NCI-H2196 treated with DMSO at 0.1 percent for 48 hours (cell line): ENCODE results near the gene CHST2.
"Not testable (repeated sequence)": the region's sequence is repeated elsewhere in the genome, so short reads cannot be mapped to it uniquely, and the experiment has no call there.

Source experiments
- DNase-seq: peaks from one replicate; lab custom pipeline; 2025; ENCODE audit not compliant: unreplicated experiment; lab: John Stamatoyannopoulos, UW

Gene CHST2

GRCh38 chr3:143119009-143119914 is at the start of gene CHST2:
TSS of gene CHST2 (plus strand) at chr3:143119771. CDS start at chr3:143120817, 1,046 bp downstream.
- peak; percentile 29 for DNase-seq

GRCh38 chr3:143070977-143071551 is 48.5 kb upstream of the CHST2 start:
- DNase-seq: no peak

GRCh38 chr3:143071776-143072175 is 47.8 kb upstream of the CHST2 start:
- DNase-seq: no peak

GRCh38 chr3:143072298-143073020 is 47.1 kb upstream of the CHST2 start:
- not testable (repeated sequence) for DNase-seq

GRCh38 chr3:143073541-143073940 is 46.0 kb upstream of the CHST2 start:
- not testable (repeated sequence) for DNase-seq

GRCh38 chr3:143073983-143074382 is 45.6 kb upstream of the CHST2 start:
- DNase-seq: not testable (repeated sequence)

- no peak for DNase-seq
Observed at GRCh38 chr3:143078883-143079282, 40.7 kb upstream of the CHST2 start.

- no peak for DNase-seq
Observed at GRCh38 chr3:143080196-143080595, 39.4 kb upstream of the CHST2 start.

- no peak for DNase-seq
Observed at GRCh38 chr3:143081365-143081764, 38.2 kb upstream of the CHST2 start.

GRCh38 chr3:143081844-143082778 is 37.5 kb upstream of the CHST2 start:
- no peak for DNase-seq

- no peak for DNase-seq
Observed at GRCh38 chr3:143083781-143084180, 35.8 kb upstream of the CHST2 start.

GRCh38 chr3:143084856-143085731 is 34.5 kb upstream of the CHST2 start:
- no peak for DNase-seq

- no peak for DNase-seq
Observed at GRCh38 chr3:143088835-143089234, 30.7 kb upstream of the CHST2 start.

- DNase-seq: no peak
Observed at GRCh38 chr3:143089965-143090364, 29.6 kb upstream of the CHST2 start.

- no peak for DNase-seq
Observed at GRCh38 chr3:143090486-143090885, 29.1 kb upstream of the CHST2 start.

- DNase-seq: no peak
Observed at GRCh38 chr3:143090976-143091837, 28.4 kb upstream of the CHST2 start.

- no peak for DNase-seq
Observed at GRCh38 chr3:143092191-143092590, 27.4 kb upstream of the CHST2 start.

- DNase-seq: no peak
Observed at GRCh38 chr3:143095813-143096212, 23.8 kb upstream of the CHST2 start.
